Left cardiac atrium (tissue), 4 donors: ENCODE results near the gene MYZAP. TPM values are rescaled to one million over a fixed set of nuclear protein-coding genes. Genes with fewer than 3 reads are reported as not detected.
A peak's percentile ranks its signal among the peaks of the same experiment; 100 is the strongest.

Source experiments
- ATAC-seq, 2 donors: fragments of 200-7000 bp; cut with Tn5 transposase; one replicate each; pipeline ENCODE4 v1.9.1; 2020; ENCODE audit warnings: mild to moderate bottlenecking in 2 of 2, moderate library complexity in 2 of 2
- DNase-seq: peaks from one replicate; pipeline ENCODE4 v3.0.0-alpha.2; 2020
- intact Hi-C, 2 donors: fragments of 100-400 bp; cut with DNase I; formaldehyde crosslinking; loops; one replicate each; pipeline versions ENCODE4 v1.14.1 to v1.15.1; 2022 to 2023
- total RNA-seq, 2 donors: library from RNA; stranded (reverse); fragmentation: NEBNext Ultra II Directional; extraction: Animal tissue kit (Norgen Biotek cat#: 25700); gene quantifications; one replicate each; pipeline ENCODE4 v1.2.1, GENCODE V29; 2021
- donor health status: DM: no; HTN: yes; CAD: no.
- donor health status: DM: no; HTN: yes; CAD: no; lungs with severe emphysema.
- donor health status: DM: yes; HTN: yes; CAD: no.
- donor health status: Dilated cardiomyopathy.

The MYZAP gene
- total RNA-seq, 2 donors from 2014 or later: 429 to 452 TPM

DNA sequence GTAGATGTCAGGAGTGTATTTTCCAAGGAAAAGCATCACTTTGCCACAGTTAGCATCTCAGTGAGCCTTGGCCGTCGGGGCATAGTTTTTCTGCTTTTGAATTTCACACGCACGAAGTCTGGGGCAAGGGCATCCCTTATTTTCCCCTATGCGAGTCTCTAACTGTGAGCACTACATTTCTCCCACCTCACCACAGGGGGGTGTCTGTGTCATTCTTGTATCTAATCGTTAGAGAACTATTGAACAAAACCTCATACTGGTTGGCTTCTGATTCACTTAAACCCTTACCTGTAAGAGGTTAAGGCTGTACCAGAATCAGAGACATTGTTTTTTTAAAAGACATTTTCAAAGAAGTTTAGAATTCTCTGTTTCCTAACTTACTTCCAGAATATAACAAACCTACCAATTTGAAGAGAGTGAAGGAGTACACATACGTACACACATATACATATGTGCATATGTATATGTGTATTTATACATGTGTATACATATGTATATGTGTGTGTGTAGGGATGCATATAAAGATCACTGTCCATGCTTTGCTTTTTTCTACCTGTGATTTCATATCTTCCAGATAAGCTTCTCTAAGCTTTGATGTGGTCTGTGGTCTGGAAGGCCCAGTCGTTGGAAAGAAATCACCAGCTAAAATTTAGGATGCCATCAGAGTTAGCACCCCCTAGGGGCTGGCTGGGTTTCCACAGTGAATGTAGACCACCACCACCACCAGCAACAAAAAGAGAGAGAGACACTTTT lies 49.4 kb downstream of the MYZAP start:
- ATAC-seq (peak in 1 of 2 donors; percentile 39), DNase-seq (no peak)
- intact Hi-C loops: no loop called here

DNA sequence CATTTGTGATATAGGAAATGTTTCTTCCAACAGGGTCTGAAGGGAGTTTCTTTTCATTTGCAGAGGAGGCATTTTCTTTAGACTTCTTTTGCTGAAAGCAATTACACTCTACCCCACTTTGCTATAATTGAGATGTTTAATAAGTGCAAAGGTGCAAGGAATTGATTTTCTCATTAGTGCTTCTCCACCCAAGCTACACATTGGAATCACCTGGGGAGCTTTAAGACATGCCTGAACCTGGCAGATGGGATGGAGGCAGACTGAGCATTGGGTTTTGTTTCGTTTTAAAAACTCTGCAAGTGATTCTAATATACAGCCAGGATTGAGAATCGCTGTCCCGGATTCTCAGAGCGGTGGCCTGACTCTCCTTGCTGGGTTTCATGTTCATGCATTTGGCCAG lies 52.1 kb downstream of the MYZAP start:
- DNase-seq (no peak), ATAC-seq (no peak)

DNA sequence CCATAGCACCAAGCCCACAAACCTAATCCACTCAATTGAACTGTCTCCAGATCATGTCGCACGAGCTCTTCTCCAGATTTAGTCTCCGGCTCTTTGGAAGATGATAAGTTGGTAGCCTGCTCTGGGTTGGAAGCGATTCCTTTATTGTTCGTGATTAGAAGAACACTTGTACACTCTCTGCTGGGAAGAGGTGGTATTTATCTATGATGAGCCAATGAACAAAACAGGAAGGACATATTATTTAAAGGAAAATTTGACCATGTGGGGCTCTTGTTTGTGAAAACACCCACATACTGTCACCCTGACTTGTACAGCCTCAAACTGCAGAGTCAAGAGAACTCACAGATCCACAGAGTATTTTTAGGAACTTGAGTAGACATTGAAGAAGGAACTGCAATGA lies 54.4 kb downstream of the MYZAP start:
- DNase-seq (no peak), ATAC-seq (peak; percentile 34 to 39)
- intact Hi-C loops: no loop called here

More for the DNA sequence above, 52.1 kb downstream of the MYZAP start:
- intact Hi-C loops: no loop called here

DNA sequence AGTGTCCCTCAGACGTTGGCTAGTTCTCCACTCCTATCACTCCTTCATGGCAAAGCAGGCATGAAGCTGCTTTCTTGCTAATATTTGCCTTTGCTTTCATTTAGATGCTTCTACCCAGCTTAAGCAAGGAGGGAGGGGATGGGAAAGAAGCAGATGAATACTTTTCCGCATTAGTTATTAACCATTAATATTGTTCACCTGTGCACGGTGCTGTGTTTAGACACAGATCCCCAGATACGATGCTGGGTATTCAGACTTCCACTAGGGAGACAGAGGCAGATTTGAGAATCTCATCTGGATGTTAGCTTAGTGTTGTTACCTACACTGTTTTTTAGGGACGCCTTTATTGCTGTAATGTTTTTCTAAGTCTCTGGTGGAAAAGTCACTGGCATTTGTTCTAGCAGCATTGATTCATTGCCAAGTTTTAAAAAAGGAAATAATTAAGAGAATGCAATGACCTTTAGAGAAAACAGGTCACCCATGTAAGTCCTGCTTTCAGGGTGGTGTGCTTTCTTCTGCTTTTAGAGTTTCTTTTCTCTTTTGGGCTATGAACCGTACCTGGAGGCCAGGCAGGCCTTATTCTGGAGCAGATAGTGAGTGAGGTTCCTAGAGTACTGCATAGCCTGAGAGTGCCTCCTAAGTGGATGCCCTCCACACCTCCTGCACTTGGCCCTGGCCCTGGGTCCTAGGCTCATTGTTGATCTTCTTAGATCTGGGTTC lies 55.5 kb downstream of the MYZAP start:
- DNase-seq (no peak), ATAC-seq (no peak)
- intact Hi-C loops: no loop called here

DNA sequence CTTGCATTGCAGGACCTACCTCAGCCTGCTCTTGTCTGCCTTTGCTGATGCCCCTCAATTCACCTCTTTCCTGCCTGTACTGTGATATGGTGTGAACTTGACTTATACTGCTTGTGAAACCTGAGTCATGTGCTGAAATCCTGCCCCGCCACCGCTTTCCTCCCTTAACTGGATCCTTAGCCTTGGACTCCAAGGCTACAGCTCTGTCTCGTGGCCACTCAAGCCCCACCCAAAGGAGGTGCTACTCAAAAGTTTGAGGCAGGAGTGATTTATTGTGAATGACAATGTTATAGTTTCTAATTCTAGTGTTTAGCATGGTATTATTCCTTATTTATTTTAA lies 56.1 kb downstream of the MYZAP start:
- DNase-seq: peak; percentile 64

DNA sequence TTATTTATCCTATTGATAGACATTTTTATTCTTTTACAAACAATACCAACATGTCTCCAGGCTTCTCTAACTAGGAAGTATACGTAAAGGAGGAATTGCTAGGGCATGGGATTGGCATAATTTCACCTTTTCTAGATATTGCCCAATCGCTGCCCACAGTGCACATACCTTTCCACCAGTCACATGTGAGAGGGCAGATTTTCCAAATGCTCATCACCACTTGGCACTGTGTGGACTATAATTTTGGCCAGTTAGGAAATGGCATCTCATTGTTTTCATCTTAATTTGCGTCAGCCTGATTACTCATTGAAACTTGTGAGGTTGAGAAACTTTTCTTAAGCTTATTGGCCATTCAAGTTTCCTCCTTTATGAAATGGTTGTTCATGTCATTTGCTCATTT lies 57.4 kb downstream of the MYZAP start:
- intact Hi-C loops: no loop called here
- ATAC-seq (no peak), DNase-seq (no peak)

More for the DNA sequence above, 56.1 kb downstream of the MYZAP start:
- ATAC-seq: peak; percentile 56 to 67
- intact Hi-C loops: no loop called here

DNA sequence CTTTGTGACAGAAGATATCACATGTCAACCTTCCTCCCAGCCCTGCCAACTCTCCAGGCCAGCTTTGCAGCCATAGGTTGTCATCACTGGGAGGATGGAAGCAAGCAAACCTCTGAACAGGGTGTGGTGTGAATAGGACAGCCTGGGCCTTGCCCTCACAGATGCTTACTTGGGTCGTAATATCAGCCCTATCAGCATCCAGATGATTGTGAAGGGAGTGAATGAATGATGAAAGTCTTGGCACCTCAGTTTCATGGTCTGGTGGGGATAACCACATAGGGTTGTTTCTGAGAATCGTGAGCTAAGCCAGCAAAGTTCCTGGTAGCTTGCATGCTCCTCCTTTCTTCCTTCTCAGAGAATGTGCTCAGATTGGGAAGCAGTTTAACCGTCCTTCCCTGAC lies 59.7 kb downstream of the MYZAP start:
- DNase-seq: no peak
- intact Hi-C loops: no loop called here
- peak; percentile 20 to 34 for ATAC-seq

DNA sequence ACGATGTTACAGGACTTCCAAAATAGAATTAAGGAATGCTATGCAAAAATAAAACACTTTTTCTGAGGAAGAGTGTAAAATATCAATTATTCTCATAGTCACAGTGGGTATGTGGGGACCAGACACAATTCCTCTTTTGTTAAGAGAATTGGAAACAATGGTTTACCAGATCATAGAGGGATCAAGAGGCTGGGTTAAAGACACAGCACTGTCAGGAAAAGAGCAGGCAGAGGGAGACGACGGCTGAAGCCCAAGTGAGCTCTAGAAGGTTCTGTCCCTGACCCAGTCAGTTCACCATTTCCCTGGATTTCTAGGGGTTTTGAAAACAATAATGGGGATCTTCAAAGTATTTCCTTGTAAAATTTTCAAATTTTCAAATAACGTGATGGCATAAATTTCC lies 60.8 kb downstream of the MYZAP start:
- no peak for ATAC-seq
- intact Hi-C loops: no loop called here
- no peak for DNase-seq

DNA sequence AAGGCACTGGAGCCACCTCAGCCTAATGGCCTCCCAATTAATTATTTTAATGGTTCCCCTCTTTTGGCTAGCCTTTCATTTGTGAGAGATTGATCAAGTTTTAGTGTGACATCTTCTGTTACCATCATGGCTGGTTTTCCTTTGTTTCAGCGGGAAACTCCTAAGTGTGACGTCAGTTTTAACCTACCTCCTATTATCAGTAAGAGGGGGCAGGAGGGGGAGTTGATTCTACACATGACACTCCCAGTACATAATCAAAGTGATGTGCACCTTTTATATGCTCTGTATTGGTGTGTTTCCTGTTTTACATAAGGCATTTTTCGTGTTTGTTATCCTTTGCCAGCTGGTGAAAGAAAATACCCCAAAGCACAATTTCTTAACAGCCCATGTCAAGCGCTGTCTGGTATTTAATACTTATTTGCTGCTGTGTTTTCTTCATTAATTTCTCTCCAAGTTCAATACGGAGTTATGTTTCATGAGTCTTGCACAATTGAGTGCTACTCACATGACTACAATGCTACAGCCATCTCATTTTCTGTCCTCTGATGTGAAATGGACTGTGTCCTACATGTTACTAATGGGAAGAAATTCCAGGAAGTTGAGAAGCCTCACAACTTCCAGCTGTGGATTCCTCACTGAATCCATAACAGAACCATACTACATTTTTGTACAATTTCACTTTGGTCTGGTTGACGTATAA lies 62.6 kb downstream of the MYZAP start:
- ATAC-seq (peak in 1 of 2 donors; percentile 40), DNase-seq (no peak)
- intact Hi-C loops: no loop called here

DNA sequence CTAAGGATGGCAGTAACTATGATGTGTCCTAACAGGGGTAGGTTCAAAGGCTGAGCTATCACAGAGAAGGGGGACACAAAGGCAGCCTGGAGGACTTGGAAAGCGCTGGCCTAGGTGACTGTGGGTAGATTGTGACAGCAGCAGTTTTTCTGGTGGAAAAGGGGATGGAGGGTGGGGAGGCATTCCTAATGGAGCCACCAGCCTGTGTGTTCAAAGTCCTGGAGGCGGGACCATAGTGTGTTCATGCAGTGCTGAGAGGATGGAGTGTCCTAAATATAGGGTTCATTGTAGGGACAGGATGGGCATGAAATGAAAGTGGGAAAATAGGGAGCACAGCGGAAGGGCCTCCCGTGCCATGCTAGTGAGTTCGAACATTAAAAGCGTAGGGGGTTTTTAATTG lies 63.3 kb downstream of the MYZAP start:
- DNase-seq (no peak), ATAC-seq (peak; percentile 29 to 34)
- intact Hi-C loops: no loop called here

DNA sequence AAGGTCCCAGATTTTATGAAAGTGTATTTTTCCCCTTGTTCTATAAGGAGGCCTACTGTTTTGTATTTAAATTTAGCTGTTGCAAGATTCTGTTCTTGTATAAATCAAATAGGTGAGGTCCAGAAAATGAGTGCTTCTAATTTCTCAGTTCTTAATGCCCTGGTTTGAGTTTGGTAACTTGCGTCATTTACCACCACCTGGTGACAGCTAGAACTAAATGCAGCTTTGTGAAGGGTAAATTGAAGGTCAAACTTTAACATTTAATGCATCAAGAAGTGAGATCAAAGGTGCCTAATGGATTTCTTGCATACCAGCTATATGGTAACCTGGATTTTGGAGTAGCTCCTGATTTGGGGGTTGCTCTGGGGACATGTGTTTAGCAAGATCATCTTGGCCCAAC lies 64.1 kb downstream of the MYZAP start:
- DNase-seq: no peak
- no peak for ATAC-seq
- intact Hi-C loops: no loop called here

DNA sequence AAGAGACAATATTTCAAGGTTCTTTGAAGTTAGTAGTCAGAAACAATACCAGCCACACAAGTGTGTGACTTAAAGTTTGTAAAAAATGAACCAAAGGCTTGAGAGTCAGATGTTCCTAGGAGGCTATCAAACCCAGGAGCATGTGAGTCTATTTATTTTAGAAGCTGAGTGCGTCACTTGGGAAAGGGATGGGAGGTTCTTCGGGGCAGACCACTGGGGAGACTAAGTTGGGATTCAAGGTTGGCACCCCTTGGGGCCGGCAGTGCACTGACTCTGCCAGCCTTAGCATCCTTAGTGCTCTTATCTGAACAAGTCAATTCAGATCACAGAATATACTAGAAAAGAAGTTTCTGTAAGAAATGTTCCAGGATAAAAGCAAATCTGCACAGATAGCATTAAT lies 64.7 kb downstream of the MYZAP start:
- no peak for ATAC-seq
- intact Hi-C loops: no loop called here
- DNase-seq: no peak

DNA sequence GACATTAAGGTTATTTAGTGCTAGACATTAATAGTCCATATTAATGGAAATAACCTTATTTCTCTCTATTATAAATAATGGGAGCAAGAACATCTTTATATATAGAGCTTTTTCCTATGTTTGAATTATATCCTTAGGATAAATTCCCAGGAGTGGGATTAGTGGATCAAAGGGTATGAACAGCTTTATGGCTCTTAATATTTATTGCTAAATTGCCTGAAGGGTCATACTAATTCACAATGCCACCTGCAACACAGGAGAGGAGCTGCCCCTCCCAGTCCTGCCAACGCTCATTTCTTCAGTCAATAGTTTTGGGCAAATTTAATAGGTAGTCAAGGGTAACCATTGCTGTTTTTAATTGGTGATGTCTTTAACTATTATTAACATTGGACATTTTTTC lies 65.9 kb downstream of the MYZAP start:
- DNase-seq (no peak), ATAC-seq (no peak)
- intact Hi-C loops: no loop called here

DNA sequence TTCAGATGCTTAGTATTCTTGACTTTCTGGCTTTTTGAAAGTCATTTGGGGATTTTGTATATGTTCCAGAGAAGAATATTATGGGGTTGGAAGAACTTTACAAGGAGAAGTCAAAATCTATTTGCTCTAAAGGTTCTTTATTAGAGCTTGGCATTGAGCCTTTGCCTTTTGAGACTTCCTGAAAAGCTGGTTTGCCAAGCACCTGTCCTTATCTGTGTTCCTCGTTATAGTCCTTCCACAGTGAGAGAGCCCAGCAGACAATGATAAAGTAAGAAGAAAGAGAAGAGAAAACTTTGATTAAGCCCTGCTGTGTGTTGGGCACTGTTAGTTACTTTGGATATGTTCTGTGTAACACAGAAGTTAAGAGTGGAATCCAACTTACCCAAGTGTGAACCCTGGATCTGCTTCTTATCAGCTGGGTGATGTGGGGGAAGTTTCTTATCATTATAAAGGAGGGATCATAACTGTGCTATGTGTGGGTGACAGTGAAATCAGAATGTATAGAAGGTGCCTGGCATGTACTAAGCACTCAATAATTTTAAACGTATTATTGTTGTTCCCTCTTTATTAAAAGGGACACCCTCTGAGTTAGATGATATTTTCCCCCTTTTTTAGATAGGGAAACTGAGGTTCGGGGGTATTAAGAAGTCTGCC lies 70.5 kb downstream of the MYZAP start:
- ATAC-seq (no peak), DNase-seq (no peak)
- intact Hi-C loops: no loop called here

DNA sequence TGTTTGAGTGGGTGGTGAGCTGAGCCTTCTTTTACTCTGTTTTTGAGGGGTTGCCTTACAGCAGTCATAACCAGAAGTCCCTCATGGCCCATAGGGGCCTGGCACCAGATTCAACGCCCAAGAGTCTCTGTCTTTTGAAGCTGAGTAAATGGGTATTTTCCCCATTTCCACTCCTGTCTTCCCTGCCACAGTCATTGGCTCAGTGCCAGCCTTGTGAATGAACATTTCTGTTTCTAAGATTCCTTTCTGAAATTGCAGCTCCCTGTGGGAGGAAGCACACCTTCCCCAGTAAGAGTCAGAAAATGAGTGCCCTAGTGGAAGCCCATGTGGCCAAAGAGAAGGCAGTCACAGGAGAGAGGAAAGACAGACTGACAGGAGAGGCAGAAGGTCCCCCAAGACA lies 71.1 kb downstream of the MYZAP start:
- no peak for ATAC-seq
- no peak for DNase-seq
- intact Hi-C loops: no loop called here

DNA sequence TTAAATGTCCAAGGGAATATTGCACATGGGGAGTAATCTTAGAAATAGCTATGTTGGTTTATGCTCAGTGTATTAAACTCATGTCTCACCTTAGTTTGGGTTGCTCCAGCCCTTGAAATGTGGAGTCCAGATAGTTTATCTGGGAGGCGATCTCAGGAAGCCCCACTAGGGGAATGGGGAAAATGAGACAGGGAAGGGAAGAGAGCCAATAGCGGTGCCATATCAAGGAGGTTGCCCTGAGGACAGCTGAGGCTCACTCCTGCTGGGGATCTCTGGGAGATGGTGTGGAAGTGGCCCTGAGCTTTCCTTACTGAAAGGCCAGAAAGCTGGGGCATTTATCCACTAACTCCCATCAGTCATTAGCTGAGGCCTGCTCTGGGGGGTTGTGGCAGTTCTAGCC lies 71.6 kb downstream of the MYZAP start:
- no peak for ATAC-seq
- no peak for DNase-seq
- intact Hi-C loops: no loop called here

DNA sequence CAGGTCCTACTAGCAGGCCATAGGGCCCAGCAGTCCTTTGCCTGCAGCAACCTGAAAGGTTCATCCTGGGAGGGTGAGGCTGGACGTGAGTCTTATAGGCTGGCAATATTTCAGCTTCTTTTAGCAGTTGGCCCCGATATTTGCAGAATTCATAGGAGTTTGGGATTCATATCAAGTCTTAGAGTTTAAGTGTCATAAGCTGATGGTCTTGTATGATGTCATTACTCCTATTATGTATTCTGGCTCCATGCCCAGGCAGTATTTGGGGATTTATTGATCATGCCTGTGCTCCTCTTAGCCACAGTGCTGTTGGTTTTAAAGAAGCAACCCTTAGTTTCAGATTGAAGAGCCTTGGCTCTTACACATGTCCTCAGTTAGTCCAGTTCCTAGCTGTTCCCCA lies 73.5 kb downstream of the MYZAP start:
- ATAC-seq (no peak), DNase-seq (no peak)
- intact Hi-C loops: no loop called here

DNA sequence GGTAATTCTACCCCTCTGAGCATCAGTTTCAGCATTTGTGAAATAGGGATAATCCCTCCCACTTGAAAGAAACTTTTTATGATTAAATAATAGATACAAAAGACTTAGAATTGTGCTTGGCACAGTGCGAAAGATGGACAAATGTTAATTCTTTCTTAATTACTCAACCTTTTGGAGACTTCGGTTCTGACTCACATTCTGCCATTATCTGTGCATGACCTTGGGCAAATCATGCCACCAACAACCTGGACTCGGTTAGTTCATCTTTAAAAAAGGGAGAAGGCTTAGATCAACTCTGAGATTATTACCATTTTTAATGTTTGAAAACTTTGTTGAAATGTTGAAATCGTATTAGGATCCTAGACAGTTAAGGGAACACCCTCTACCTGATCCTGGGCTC lies 74.2 kb downstream of the MYZAP start:
- intact Hi-C loops: no loop called here
- ATAC-seq (no peak), DNase-seq (no peak)

DNA sequence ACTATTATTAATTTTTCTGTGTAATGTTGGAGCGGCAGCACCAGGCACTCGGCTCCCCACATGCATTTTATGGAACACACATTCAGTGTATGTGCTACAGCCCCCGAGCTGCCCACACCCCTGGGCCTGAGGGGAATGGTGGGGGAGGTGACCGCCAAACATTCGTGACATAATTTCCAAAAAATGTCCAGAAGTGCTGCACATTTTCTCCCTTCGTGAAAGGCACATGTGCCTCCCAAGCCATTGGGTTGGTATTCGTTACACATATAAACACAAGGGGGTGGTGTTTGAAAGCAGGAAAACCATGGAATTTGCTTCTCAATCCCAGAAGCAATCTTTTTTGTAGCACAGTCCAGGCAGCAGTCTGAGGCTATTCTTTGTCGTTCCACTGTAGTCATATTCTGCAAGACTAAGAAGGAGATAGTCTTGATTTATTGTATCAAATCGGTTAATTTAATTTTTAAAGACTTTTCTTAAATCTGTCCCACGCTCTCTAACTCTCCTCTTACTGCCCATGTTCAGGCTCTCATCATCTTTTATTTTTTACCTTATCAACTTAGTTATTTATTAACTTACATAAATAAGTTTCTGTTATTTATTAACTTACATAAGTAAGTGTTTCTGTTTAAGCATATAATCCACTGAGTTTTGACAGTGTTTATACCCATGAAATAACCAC lies 75.6 kb downstream of the MYZAP start:
- intact Hi-C loops: no loop called here
- peak; percentile 80 for ATAC-seq
- no peak for DNase-seq
